K562 (cell line): ENCODE results near the gene SETDB1. TPM values are rescaled to one million over a fixed set of nuclear protein-coding genes. Genes with fewer than 3 reads are reported as not detected.
A peak's percentile ranks its signal among the peaks of the same experiment; 100 is the strongest.

Experiments
- CBX1 ChIP-seq: sonication (generic); IDR thresholded peaks from 2 replicates; pipeline ENCODE4 v1.6.1; 2016; ENCODE audit warnings: antibody characterized with exemption, low read depth, mild to moderate bottlenecking
- CEBPB ChIP-seq: fragments of 450-650 bp; IDR thresholded peaks from 2 replicates; pipeline ENCODE4 v1.6.1; 2016; ENCODE audit warnings: missing genetic modification characterization, missing compliant biosample characterization
- CHD4 ChIP-seq: fragments of 200-600 bp; sonication (generic); IDR thresholded peaks from 3 replicates; pipeline ENCODE4 v1.6.1; 2012; ENCODE audit warnings: low read depth, mild to moderate bottlenecking, mixed read lengths, low read length, inconsistent platforms; ENCODE audit not compliant: insufficient read depth, insufficient replicate concordance, poor library complexity, severe bottlenecking
- CTCFL ChIP-seq: IDR thresholded peaks from 2 replicates; pipeline ENCODE4 v1.6.1; 2011; ENCODE audit warnings: borderline replicate concordance, low read depth, mild to moderate bottlenecking, moderate library complexity, low read length; ENCODE audit not compliant: insufficient read depth, poor library complexity, severe bottlenecking
- FOSL1 ChIP-seq: fragments of 200-800 bp; sonication (Bioruptor generic); conservative IDR thresholded peaks from 2 replicates; pipeline ENCODE4 v1.6.1; 2016; ENCODE audit warnings: missing genetic modification characterization, missing compliant biosample characterization
- GABPB2 ChIP-seq: fragments of 250-450 bp; sonication (Bioruptor Pico); conservative IDR thresholded peaks from 2 replicates; pipeline ENCODE4 v1.5.1; 2021; ENCODE audit warnings: mild to moderate bottlenecking
- KLF10 ChIP-seq: fragments of 250-450 bp; sonication (Bioruptor Pico); IDR thresholded peaks from 2 replicates; pipeline ENCODE4 v1.6.1; 2021; ENCODE audit warnings: matching md5 sums
- POLR2A ChIP-seq: fragments of 450-650 bp; conservative IDR thresholded peaks from 2 replicates; pipeline ENCODE4 v1.6.1; 2016
- PTBP1 ChIP-seq: fragments of 200-400 bp; formaldehyde crosslinking; IDR thresholded peaks from 2 replicates; pipeline ENCODE4 v1.6.1; 2017; ENCODE audit warnings: low read depth, low read length
- RBBP5 ChIP-seq: fragments of 200-600 bp; sonication (generic); IDR thresholded peaks from 2 replicates; pipeline ENCODE4 v1.6.1; 2012; ENCODE audit warnings: borderline replicate concordance, mild to moderate bottlenecking, low read length, control low read depth, inconsistent platforms; ENCODE audit not compliant: insufficient read depth, poor library complexity, severe bottlenecking
- RBM14 ChIP-seq: fragments of 200-400 bp; formaldehyde crosslinking; IDR thresholded peaks from 2 replicates; pipeline ENCODE4 v1.6.1; 2018; ENCODE audit warnings: low read depth, mild to moderate bottlenecking, low read length, moderate library complexity, borderline replicate concordance; ENCODE audit not compliant: insufficient read depth
- SAFB ChIP-seq: fragments of 200-400 bp; formaldehyde crosslinking; IDR thresholded peaks from 2 replicates; pipeline ENCODE4 v1.6.1; 2017; ENCODE audit warnings: low read depth, low read length, borderline replicate concordance
- SOX6 ChIP-seq: fragments of 450-650 bp; IDR thresholded peaks from 2 replicates; pipeline ENCODE4 v1.6.1; 2014; ENCODE audit warnings: mild to moderate bottlenecking
- SP1 ChIP-seq: sonication (generic); formaldehyde crosslinking; IDR thresholded peaks from 2 replicates; pipeline ENCODE4 v1.8.1; 2022; ENCODE audit warnings: mild to moderate bottlenecking, missing genetic modification reagents
- SPI1 ChIP-seq: IDR thresholded peaks from 2 replicates; pipeline ENCODE4 v1.6.1; 2011; ENCODE audit warnings: low read depth, low read length, control low read depth, borderline replicate concordance
- TAF1 ChIP-seq: IDR thresholded peaks from 2 replicates; pipeline ENCODE4 v1.6.1; 2011; ENCODE audit warnings: mild to moderate bottlenecking, low read length, moderate library complexity; ENCODE audit not compliant: insufficient read depth, control insufficient read depth, severe bottlenecking; ENCODE audit errors: extremely low read depth
- ZBTB17 ChIP-seq: fragments of 450-650 bp; formaldehyde crosslinking; IDR thresholded peaks from 2 replicates; pipeline ENCODE4 v1.4.0; 2020; ENCODE audit warnings: mild to moderate bottlenecking
- ZNF140 ChIP-seq: fragments of 250-450 bp; sonication (Bioruptor Pico); IDR thresholded peaks from 2 replicates; pipeline ENCODE4 v1.8.0; 2021; ENCODE audit warnings: moderate library complexity, mild to moderate bottlenecking, inconsistent platforms
- ZNF143 ChIP-seq: sonication (generic); formaldehyde crosslinking; IDR thresholded peaks from 2 replicates; pipeline ENCODE4 v1.9.0; 2022; ENCODE audit warnings: mild to moderate bottlenecking, missing genetic modification reagents
- ZNF717 ChIP-seq: fragments of 250-450 bp; sonication (Bioruptor Pico); IDR thresholded peaks from 2 replicates; pipeline ENCODE4 v1.5.0; 2021
- polyA plus RNA-seq, 8 experiments: library from polyadenylated mRNA; depleted of rRNA in 4 of 8; stranded (reverse) in 5 of 8; unstranded in 3 of 8; fragments of >200 nt; fragmentation: Nextera tagmentation in 2 of 8; fragmentation: Illumina TruSeq in 1 of 8; extraction: Ambion mirVana in 2 of 8; extraction: Trizol in 1 of 8; gene quantifications; 2 replicates each; pipeline versions ENCODE4 v1.2.1 to v1.2.3, GENCODE V29; 2011 to 2014; ENCODE audit warnings: inconsistent platforms in 1 of 8, missing spikeins in 1 of 8
- total RNA-seq, 7 experiments: library from RNA; depleted of rRNA in 6 of 7; stranded (reverse); fragments of >200 nt in 6 of 7; fragmentation: Illumina TruSeq in 2 of 7; extraction: Trizol in 2 of 7; gene quantifications; 2 replicates each; pipeline versions ENCODE4 v1.2.1 to v1.2.3, GENCODE V29; 2011 to 2021; ENCODE audit warnings: low replicate concordance in 1 of 7
- TF ChIP-seq, protein P1 (sequence below): fragments of 450-650 bp; formaldehyde crosslinking; conservative IDR thresholded peaks from 2 replicates; pipeline ENCODE4 v1.4.0; 2022; ENCODE audit warnings: mild to moderate bottlenecking, missing genetic modification characterization
- TF ChIP-seq, protein P2 (sequence below): sonication (generic); formaldehyde crosslinking; IDR thresholded peaks from 2 replicates; pipeline ENCODE4 v1.8.1; 2023; ENCODE audit warnings: mild to moderate bottlenecking, missing genetic modification reagents

SETDB1 gene
- total and polyA plus RNA-seq, 9 of the 15 experiments (the other 6 are each of a cell fraction or from before 2014, with no cell fraction given): 21.5 to 64.4 (median 42.0) TPM

GRCh38 chr1:150974580-150975478 is 48.7 kb downstream of the SETDB1 start, which contains the start of gene CERS2 (continued):
- TF ChIP-seq, protein P1, sequence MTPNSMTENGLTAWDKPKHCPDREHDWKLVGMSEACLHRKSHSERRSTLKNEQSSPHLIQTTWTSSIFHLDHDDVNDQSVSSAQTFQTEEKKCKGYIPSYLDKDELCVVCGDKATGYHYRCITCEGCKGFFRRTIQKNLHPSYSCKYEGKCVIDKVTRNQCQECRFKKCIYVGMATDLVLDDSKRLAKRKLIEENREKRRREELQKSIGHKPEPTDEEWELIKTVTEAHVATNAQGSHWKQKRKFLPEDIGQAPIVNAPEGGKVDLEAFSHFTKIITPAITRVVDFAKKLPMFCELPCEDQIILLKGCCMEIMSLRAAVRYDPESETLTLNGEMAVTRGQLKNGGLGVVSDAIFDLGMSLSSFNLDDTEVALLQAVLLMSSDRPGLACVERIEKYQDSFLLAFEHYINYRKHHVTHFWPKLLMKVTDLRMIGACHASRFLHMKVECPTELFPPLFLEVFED (CRISPR knock-in tag): no peak
- TF ChIP-seq RBBP5: peak; percentile 53
- TF ChIP-seq, protein P2, sequence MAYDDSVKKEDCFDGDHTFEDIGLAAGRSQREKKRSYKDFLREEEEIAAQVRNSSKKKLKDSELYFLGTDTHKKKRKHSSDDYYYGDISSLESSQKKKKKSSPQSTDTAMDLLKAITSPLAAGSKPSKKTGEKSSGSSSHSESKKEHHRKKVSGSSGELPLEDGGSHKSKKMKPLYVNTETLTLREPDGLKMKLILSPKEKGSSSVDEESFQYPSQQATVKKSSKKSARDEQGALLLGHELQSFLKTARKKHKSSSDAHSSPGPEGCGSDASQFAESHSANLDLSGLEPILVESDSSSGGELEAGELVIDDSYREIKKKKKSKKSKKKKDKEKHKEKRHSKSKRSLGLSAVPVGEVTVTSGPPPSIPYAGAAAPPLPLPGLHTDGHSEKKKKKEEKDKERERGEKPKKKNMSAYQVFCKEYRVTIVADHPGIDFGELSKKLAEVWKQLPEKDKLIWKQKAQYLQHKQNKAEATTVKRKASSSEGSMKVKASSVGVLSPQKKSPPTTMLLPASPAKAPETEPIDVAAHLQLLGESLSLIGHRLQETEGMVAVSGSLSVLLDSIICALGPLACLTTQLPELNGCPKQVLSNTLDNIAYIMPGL (CRISPR knock-in tag): 0 out of 2 replicates have a peak, but pooled peaks have one; percentile 36
- no peak for TF ChIP-seq ZNF717 (CRISPR knock-in tag)
- TF ChIP-seq ZNF140 (CRISPR knock-in tag): no peak
- 0 out of 2 replicates have a peak, but pooled peaks have one; percentile 22 for TF ChIP-seq SP1 (CRISPR knock-in tag)
- TF ChIP-seq CTCFL: no peak
- TF ChIP-seq TAF1: peak; percentile 45
- no peak for TF ChIP-seq PTBP1
- TF ChIP-seq KLF10 (CRISPR knock-in tag): no peak
- TF ChIP-seq CEBPB: no peak
- TF ChIP-seq SAFB: 0 out of 2 replicates have a peak, but pooled peaks have one; percentile 37
- no peak for TF ChIP-seq SOX6
- no peak for TF ChIP-seq RBM14
- peak; percentile 59 for TF ChIP-seq CHD4
- TF ChIP-seq SPI1: no peak
- peak; percentile 52; the same call in 1 of the 2 replicates for TF ChIP-seq POLR2A
- peak; percentile 83 for TF ChIP-seq ZBTB17 (CRISPR knock-in tag)
- no peak for TF ChIP-seq FOSL1
- no peak for TF ChIP-seq ZNF143 (CRISPR knock-in tag)
- no peak for TF ChIP-seq GABPB2 (CRISPR knock-in tag)
- 0 out of 2 replicates have a peak, but pooled peaks have one; percentile 7 for TF ChIP-seq CBX1
